ENCODE data around the gene SLAMF8.
A peak's percentile ranks its signal among the peaks of the same experiment; 100 is the strongest.

Gene SLAMF8

GRCh38 chr1:159866905-159867663 is 40.4 kb downstream of the SLAMF8 start:
- no peak overlapping the region for H3K4me3 ChIP-seq (ENCODE audit: control insufficient read depth, low read depth, low read length)
- peak; percentile 52 for DNase-seq (ENCODE audit: low read depth)
- no peak for TF ChIP-seq CTCF (conservative IDR thresholded peaks at IDR 0.05; ENCODE audit: control insufficient read depth, insufficient read depth, low read depth, low read length)

- H3K4me3 ChIP-seq (ENCODE audit: control insufficient read depth, low read depth, low read length): no peak overlapping the region
- no peak for DNase-seq (ENCODE audit: low read depth)
- TF ChIP-seq CTCF (conservative IDR thresholded peaks at IDR 0.05; ENCODE audit: control insufficient read depth, insufficient read depth, low read depth, low read length): no peak
Measured at GRCh38 chr1:159867664-159868026, 41.0 kb downstream of the SLAMF8 start.

- TF ChIP-seq CTCF (conservative IDR thresholded peaks at IDR 0.05; ENCODE audit: control insufficient read depth, insufficient read depth, low read depth, low read length): no peak
- DNase-seq (ENCODE audit: low read depth): no peak
- H3K4me3 ChIP-seq (ENCODE audit: control insufficient read depth, low read depth, low read length): no peak overlapping the region
Measured at GRCh38 chr1:159868766-159869165, 42.1 kb downstream of the SLAMF8 start.

- TF ChIP-seq CTCF (conservative IDR thresholded peaks at IDR 0.05; ENCODE audit: control insufficient read depth, insufficient read depth, low read depth, low read length): no peak
- no peak overlapping the region for H3K4me3 ChIP-seq (ENCODE audit: control insufficient read depth, low read depth, low read length)
- DNase-seq (ENCODE audit: low read depth): peak; percentile 86
Measured at GRCh38 chr1:159869173-159869572, 42.5 kb downstream of the SLAMF8 start.

DNA sequence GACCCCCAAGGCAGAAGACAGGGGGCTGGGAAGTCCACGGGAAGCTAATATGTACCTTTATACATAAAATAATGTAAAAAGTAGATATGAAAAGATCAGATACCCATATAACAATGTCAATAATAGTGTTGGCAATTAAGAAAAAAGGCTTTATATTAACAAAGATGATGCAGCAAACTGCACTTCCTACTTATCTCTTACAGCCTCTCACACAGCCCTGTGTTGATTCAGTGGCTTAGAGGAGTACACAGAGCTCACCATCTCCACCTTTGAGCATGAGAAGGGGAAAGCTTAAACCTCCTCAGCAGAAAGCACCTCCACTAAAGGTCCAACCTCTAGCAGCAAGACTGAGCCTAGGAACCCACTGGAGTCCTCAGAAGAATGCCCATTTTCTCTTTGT is 42.9 kb downstream of the SLAMF8 start:
- no peak for DNase-seq (ENCODE audit: low read depth)
- no peak overlapping the region for H3K4me3 ChIP-seq (ENCODE audit: control insufficient read depth, low read depth, low read length)
- TF ChIP-seq CTCF (conservative IDR thresholded peaks at IDR 0.05; ENCODE audit: control insufficient read depth, insufficient read depth, low read depth, low read length): no peak

GRCh38 chr1:159870704-159871103 is 44.0 kb downstream of the SLAMF8 start:
- no peak for DNase-seq (ENCODE audit: low read depth)
- H3K4me3 ChIP-seq (ENCODE audit: control insufficient read depth, low read depth, low read length): no peak overlapping the region
- no peak for TF ChIP-seq CTCF (conservative IDR thresholded peaks at IDR 0.05; ENCODE audit: control insufficient read depth, insufficient read depth, low read depth, low read length)

All from fibroblast of mammary gland (primary cell).